DND-41 (cell line): ENCODE measurements around the gene AHR.

Experiments used
- ATAC-seq: fragments of 200-7000 bp; cut with Tn5 transposase; 3 replicates; pipeline ENCODE4 v1.9.1; 2021; ENCODE audit warnings: low read depth; ENCODE audit not compliant: insufficient read depth
- DNase-seq: peaks from one replicate; pipeline ENCODE4 v3.0.0-alpha.2; 2020
- H2AFZ ChIP-seq: 2 replicates; pipeline ENCODE4 v1.6.0; 2012; ENCODE audit warnings: low read depth, low read length
- H3K27ac ChIP-seq: 2 replicates; pipeline ENCODE4 v1.5.1; 2012; ENCODE audit warnings: low read length, inconsistent platforms
- H3K27me3 ChIP-seq: fragments of 200-600 bp; sonication (generic); 2 replicates; pipeline ENCODE4 v1.6.0; 2012; ENCODE audit warnings: low read length, mild to moderate bottlenecking, inconsistent platforms; ENCODE audit not compliant: insufficient read depth, poor library complexity
- H3K36me3 ChIP-seq: 2 replicates; pipeline ENCODE4 v1.5.1; 2012; ENCODE audit warnings: low read length, inconsistent platforms; ENCODE audit not compliant: insufficient read depth
- H3K4me1 ChIP-seq: 2 replicates; pipeline ENCODE4 v1.5.1; 2012; ENCODE audit warnings: mild to moderate bottlenecking, low read length; ENCODE audit not compliant: insufficient read depth
- H3K4me2 ChIP-seq: 2 replicates; pipeline ENCODE4 v1.6.0; 2012; ENCODE audit warnings: mild to moderate bottlenecking, moderate library complexity, low read length, inconsistent platforms; ENCODE audit not compliant: insufficient read depth
- H3K4me3 ChIP-seq, 2 experiments: fragments of 200-600 bp in 1 of 2; shearing (Covaris generic) in 1 of 2; 2 replicates each; pipeline ENCODE4 v1.5.1; 2012 to 2016; ENCODE audit warnings: inconsistent platforms in 2 of 2, low read length in 2 of 2, mild to moderate bottlenecking in 2 of 2, low read depth in 1 of 2, moderate library complexity in 1 of 2
- H3K79me2 ChIP-seq: 2 replicates; pipeline ENCODE4 v1.6.0; 2012; ENCODE audit warnings: low read length, inconsistent platforms; ENCODE audit not compliant: insufficient read depth
- H3K9ac ChIP-seq: 2 replicates; pipeline ENCODE4 v1.6.0; 2012; ENCODE audit warnings: low read depth, mild to moderate bottlenecking, inconsistent platforms, low read length, moderate library complexity
- H3K9me3 ChIP-seq: 2 replicates; pipeline ENCODE4 v1.5.1; 2012; ENCODE audit warnings: low read length, moderate library complexity, mild to moderate bottlenecking, inconsistent platforms; ENCODE audit not compliant: insufficient read depth, severe bottlenecking
- H4K20me1 ChIP-seq: 2 replicates; pipeline ENCODE4 v1.6.0; 2012; ENCODE audit warnings: low read length; ENCODE audit not compliant: insufficient read depth
- EZH2 ChIP-seq: IDR thresholded peaks from 3 replicates; pipeline ENCODE4 v1.6.1; 2012; ENCODE audit warnings: borderline replicate concordance, low read depth, mild to moderate bottlenecking, moderate library complexity, low read length, inconsistent platforms; ENCODE audit not compliant: severe bottlenecking
- TF ChIP-seq, protein P1 (sequence below): IDR thresholded peaks from 2 replicates; pipeline ENCODE4 v1.5.1; 2012; ENCODE audit warnings: borderline replicate concordance, low read length, moderate library complexity, mild to moderate bottlenecking; ENCODE audit not compliant: poor library complexity, severe bottlenecking; ENCODE audit errors: extremely low read depth

The AHR gene

DNA sequence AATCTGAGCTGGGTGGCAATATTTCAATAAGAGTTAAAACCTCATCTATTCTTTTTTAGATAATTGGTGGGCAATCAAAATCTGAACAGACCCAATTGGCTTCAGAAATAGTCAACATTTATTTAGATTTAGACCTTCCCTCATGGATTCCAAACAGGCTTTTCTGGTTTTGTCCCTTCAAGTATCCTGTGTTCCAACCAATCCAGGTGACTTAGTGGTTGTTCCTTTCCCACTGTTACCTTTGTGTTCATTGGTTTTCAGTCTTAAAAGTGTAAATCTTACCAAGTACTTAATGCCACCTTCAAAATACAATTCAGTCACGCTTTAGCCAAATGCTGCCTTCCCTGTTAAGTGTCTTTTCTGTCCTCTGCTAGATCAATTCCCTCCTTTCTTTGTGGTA, 85.9 kb downstream of the AHR start:
- no peaks in the 10 kb centered on the region for H3K27me3 ChIP-seq
- no peaks in the 10 kb centered on the region for H3K79me2 ChIP-seq
- TF ChIP-seq, protein P1, sequence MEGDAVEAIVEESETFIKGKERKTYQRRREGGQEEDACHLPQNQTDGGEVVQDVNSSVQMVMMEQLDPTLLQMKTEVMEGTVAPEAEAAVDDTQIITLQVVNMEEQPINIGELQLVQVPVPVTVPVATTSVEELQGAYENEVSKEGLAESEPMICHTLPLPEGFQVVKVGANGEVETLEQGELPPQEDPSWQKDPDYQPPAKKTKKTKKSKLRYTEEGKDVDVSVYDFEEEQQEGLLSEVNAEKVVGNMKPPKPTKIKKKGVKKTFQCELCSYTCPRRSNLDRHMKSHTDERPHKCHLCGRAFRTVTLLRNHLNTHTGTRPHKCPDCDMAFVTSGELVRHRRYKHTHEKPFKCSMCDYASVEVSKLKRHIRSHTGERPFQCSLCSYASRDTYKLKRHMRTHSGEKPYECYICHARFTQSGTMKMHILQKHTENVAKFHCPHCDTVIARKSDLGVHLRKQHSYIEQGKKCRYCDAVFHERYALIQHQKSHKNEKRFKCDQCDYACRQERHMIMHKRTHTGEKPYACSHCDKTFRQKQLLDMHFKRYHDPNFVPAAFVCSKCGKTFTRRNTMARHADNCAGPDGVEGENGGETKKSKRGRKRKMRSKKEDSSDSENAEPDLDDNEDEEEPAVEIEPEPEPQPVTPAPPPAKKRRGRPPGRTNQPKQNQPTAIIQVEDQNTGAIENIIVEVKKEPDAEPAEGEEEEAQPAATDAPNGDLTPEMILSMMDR = no peak
- no peak for TF ChIP-seq EZH2
- H3K9ac ChIP-seq = no peak overlapping the region
- no peaks in the 10 kb centered on the region for H3K36me3 ChIP-seq
- no peak overlapping the region for H3K4me3 ChIP-seq
- H3K4me1 ChIP-seq = no peaks in the 10 kb centered on the region
- ATAC-seq (no peak), DNase-seq (no peak)
- no peak overlapping the region for H2AFZ ChIP-seq
- H4K20me1 ChIP-seq = no peaks in the 10 kb centered on the region
- no peak overlapping the region for H3K4me2 ChIP-seq
- H3K27ac ChIP-seq = no peak overlapping the region
- no peaks in the 10 kb centered on the region for H3K9me3 ChIP-seq

DNA sequence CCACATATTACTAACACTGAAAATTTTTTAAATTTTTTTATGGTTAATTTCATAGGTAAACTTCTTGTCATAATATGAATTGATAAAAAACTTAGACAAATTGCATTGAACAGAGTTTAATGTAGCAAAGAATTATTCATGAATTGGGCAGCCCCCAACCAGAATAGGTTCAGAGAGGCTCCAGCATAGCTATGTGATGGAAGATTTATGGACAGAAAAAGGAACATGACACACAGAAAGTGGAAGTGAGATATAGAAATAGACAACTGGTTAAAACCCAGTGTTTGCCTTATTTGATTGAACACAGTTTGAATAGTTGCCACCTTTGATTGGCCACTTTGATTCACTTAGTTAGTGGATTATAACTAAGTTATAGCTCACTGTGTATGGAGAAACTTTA, 87.2 kb downstream of the AHR start:
- ATAC-seq (no peak), DNase-seq (no peak)
- Histone ChIP-seq H3K36me3 (no peaks in the 10 kb centered on the region), H2AFZ (no peak overlapping the region), H3K27ac (no peak overlapping the region), H4K20me1 (no peaks in the 10 kb centered on the region), H3K4me3 (no peak overlapping the region), H3K9ac (no peak overlapping the region), H3K79me2 (no peaks in the 10 kb centered on the region), H3K4me1 (no peaks in the 10 kb centered on the region), H3K9me3 (no peaks in the 10 kb centered on the region), H3K4me2 (no peak overlapping the region), H3K27me3 (no peaks in the 10 kb centered on the region)
- TF ChIP-seq EZH2 = no peak
- TF ChIP-seq, protein P1 = no peak

DNA sequence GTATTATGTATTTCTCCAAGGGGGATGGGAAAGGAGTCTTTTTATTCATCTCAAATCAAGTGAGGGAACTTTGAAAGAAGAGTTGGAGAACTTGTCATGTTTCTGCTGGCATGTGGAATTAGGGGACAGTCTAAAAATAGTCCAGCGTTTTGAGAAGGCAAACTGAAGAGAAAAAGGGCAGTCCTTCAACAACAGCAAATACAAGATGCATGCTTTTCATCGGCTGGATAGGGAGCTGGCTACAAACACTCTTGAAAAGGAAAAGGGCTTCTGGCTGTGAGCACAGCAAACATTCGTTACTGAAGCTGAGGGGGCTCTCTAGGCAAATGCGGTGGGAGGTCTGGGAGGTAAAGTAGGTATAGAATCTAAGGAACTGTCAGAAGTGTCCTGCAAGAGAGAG, 91.9 kb downstream of the AHR start:
- Histone ChIP-seq H3K4me2 (no peak overlapping the region), H2AFZ (no peak overlapping the region), H3K4me3 (no peak overlapping the region), H3K79me2 (no peaks in the 10 kb centered on the region), H4K20me1 (no peaks in the 10 kb centered on the region), H3K27ac (no peak overlapping the region), H3K27me3 (no peaks in the 10 kb centered on the region), H3K4me1 (no peaks in the 10 kb centered on the region), H3K9ac (no peak overlapping the region), H3K36me3 (no peaks in the 10 kb centered on the region), H3K9me3 (peaks cover 12% of the 10 kb centered on the region)
- ATAC-seq = no peak
- TF ChIP-seq, protein P1 = no peak
- TF ChIP-seq EZH2 = no peak
- no peak for DNase-seq

DNA sequence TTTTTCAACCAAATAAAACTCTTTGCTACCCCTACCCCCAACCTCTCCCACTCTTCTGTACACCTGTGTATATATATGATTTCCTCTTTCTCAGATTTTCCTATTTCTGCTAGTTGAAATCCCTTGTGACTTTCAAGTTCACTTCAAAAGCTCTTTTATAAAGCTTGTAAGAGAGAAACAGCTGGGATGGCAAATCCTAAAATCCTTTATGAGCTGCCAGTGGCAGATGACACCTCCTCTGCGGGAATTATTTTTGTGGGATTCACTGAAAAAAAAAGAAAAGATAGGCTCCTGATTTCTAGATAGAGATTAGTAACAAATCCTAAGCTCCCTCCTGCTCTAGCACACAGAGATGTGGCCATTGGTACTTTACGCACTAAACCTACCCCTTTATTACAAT, 92.9 kb downstream of the AHR start:
- no peak overlapping the region for H3K4me2 ChIP-seq
- ATAC-seq (no peak), DNase-seq (no peak)
- H3K9ac ChIP-seq = no peak overlapping the region
- H3K4me1 ChIP-seq = no peaks in the 10 kb centered on the region
- no peak overlapping the region for H3K4me3 ChIP-seq
- peaks cover 12% of the 10 kb centered on the region for H3K9me3 ChIP-seq
- no peaks in the 10 kb centered on the region for H3K27me3 ChIP-seq
- H3K36me3 ChIP-seq = no peaks in the 10 kb centered on the region
- no peak overlapping the region for H3K27ac ChIP-seq
- TF ChIP-seq EZH2 = no peak
- TF ChIP-seq, protein P1 = no peak
- H4K20me1 ChIP-seq = no peaks in the 10 kb centered on the region
- H3K79me2 ChIP-seq = no peaks in the 10 kb centered on the region
- no peak overlapping the region for H2AFZ ChIP-seq
